Measurements from ENCODE around the gene HOXB7.

HOXB7 gene

GRCh38 chr17:48593840-48594537, 16.8 kb downstream of the HOXB7 start:
- DNase-seq, result peak; percentile 73

GRCh38 chr17:48593126-48593829, 17.5 kb downstream of the HOXB7 start, which contains the start of gene HOXB5:
Gene HOXB5, minus strand, starts transcription at chr17:48593779. Its CDS starts 97 bp downstream, at chr17:48593682.
- DNase-seq, result peak; percentile 25

- no peak for DNase-seq
Observed at GRCh38 chr17:48592577-48592976, 18.2 kb downstream of the HOXB7 start.

DNA sequence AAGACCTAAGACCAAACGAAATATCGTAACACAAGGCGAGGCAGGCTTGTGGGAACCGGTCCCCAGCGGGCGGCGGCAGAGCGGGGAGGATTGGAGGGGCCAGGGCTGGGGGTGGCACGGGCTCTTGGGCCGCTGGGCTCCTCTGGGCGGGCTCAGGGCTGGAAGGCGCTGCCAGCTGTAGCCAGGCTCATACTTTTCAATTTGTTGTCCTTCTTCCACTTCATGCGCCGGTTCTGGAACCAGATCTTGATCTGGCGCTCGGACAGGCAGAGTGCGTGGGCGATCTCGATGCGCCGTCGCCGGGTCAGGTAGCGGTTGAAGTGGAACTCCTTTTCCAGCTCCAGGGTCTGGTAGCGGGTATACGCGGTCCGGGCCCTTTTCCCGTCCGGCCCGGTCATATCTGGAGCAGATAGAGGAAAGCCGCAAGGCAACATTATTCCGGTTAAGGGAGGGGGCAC, 18.7 kb downstream of the HOXB7 start:
- DNase-seq, result no peak

DNA sequence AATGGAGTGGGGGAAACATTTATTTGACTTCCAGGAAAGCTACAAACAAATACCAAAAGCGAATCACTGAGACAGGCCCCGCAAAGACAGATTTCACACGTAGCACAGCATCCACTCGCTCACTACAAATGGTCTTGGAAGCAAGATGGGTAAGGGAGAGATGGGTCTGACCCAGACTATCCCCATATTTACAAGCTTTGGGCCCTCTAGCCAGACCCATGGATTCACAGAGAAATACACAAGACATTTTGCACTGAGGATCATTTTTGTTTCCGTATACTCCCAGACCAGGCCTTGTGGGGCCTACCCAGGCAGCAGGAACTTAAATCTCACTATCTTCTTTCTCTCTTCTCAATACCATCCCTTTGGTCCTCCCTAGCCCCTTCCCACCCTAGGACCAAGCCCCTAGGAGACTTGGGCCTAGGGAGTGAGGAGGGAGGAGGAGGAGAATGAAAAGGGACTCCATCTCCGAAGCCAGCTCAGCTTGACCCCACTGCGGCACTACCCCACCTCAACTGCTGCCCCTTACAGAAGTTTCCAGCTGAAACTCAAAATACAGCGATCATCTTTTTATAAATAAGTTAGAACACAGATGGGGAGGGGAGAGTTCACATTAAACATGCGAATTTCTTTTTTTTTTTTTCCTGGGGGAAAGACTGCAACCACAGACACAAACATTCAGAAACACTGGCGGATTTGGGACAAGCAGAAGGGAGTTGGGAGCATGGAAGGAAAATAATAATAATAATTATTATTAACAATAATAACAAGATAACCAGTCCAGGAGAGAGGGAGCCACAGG, 19.4 kb downstream of the HOXB7 start:
- no peak for DNase-seq

- DNase-seq, result no peak
Observed at GRCh38 chr17:48590607-48591161, 20.1 kb downstream of the HOXB7 start.

DNA sequence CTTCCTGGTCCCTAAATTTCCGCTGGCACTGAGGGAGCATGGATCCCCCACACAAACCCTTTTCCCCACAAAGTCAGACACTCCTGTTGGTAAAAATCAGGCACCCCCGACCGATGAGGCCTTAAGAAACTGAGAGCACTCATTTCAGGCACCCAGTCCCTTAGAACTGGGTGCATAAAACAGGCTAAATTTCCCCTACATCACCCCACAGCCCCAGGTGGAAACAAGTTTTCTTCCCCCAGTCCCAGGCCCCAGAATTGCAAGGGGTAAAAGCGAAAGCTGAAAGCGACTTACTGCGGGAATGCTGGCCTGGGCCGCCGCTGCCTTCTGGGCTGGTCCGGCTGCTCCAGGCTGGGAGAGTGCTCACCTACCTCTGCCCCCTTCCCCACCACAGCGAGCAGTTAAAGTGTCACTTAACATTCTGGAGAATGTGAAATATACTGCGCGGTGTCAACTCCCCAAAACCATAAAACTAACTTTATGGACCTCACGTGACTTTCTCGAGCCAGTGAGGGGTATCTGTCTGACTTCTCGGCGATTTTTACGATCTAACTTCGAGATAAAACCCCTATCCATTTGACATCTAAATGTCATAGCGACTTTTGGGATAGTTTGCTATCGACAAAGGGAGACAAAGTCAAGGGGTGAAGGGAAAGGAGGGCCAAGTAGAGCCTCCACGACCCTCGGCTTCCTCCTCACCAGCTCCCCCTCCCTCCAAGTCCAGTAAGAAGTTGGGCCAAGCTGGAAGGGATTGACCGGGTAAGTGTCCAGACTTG, 20.8 kb downstream of the HOXB7 start, which contains the start of gene HOXB3:
Gene HOXB3 (minus strand): TSS at position 411 of the 776 bp plus-strand sequence. CDS start 37,767 bp downstream, outside the sequence.
- DNase-seq, result no peak

DNA sequence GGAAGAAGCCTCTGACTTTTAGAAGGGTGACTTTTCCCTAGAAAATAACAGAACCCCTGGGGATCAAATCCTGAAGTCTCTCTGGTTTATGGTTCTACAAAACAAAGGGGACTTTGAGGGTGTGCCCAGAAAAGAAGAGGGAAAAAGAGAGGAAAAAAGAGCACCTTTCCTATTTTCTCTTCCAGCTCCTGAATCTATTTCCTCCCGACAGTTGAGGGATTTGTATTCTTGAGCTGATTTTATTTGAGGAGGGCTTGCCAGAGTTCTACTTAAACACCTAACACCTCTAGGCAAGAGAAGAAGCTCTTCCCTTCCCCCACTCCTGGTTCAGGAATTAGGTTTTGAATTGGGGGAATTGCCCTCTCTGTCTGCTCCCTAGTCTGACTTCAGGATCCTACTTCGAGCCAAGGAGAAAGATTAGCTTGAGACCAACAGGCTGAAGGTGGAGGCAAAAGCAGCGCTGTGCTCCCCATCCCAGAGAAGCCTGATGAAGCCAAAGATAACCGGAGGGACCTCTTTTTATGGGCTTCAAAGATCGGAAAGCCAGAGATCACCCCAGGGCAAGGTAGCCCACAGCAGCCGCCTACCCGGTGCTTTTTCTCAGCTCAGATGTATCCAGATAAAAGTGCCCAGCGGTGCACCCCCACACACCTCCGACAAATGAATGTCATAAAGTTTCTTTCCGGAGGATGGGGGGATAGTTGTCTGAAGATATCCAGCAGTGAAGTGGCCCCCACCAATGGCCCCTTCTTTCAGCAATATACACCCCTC, 21.6 kb downstream of the HOXB7 start:
- DNase-seq, result no peak

DNA sequence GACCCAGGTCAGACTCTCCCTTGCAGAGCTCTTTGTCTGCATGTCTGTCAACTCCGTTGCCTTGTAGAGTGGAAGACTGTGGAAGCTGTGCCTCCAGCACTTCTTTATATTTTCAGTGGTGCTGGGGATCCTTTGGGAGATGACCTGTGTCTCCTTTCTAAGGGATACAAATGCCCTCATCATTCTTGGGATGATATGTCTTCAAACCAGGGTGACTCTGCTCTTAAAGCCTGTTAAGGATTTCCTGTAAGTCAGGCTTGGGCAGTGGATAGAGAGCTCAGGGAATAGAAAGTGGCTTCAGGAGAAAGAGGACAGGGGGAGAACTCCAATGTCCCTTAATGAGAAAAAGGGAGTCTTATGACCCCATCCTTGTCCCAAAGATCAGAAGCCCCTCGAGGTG, 22.3 kb downstream of the HOXB7 start:
- no peak for DNase-seq

DNA sequence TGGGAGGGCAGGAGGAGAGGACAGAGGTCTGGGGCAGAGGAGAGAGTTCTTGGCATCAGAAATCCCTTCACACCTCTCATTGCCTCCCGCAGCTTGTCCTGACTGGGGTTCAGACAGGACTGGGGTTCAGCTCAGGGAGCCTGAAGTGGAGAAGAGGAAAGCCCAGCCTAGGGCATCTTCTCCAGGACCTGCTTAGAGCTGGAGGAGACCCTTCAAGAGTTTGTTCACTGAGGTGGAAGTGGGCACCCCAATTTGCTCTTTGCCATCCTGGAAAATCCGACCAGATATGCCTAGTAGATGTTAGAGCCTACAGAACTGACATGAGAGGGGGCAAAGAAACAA, 22.8 kb downstream of the HOXB7 start:
- DNase-seq, result no peak

DNA sequence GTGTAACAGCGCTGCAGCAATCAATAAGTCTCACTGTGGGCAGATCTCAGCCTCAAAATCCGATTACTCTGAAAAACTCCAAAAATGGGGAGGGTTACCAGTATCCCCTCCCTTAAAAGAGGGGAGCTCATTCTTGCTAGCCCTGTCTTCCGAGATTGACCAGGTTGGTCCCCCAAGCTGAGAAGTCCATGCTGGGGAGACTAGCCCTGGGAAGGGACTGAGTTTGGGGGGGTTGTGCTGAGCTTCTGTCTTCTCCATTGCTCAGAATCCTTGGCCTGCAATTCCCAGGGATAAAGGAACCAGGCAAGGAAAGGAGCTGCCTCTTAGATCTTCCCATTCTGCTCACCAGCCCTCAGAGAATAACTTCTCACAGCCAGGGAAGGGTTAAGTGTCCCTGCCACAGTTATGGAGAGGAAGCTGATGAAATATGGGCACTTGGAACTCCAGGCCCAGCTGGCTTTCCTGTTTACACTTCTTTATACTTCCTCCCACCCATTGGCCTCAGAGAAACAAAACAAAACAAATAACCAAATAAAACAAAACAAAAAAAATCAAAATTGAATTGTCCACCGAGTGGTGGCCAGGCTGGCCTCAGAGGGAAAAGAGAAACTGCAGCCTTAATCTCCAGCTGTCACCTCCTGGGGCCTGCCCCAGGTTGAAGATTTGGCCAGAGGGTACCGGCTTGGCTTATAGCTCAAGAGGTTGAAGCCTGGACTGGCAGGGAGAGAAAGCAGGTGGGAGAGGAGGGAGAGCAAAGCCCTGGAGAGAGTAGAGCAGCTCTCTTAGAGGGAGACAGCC, 23.3 kb downstream of the HOXB7 start:
- DNase-seq, result no peak

DNA sequence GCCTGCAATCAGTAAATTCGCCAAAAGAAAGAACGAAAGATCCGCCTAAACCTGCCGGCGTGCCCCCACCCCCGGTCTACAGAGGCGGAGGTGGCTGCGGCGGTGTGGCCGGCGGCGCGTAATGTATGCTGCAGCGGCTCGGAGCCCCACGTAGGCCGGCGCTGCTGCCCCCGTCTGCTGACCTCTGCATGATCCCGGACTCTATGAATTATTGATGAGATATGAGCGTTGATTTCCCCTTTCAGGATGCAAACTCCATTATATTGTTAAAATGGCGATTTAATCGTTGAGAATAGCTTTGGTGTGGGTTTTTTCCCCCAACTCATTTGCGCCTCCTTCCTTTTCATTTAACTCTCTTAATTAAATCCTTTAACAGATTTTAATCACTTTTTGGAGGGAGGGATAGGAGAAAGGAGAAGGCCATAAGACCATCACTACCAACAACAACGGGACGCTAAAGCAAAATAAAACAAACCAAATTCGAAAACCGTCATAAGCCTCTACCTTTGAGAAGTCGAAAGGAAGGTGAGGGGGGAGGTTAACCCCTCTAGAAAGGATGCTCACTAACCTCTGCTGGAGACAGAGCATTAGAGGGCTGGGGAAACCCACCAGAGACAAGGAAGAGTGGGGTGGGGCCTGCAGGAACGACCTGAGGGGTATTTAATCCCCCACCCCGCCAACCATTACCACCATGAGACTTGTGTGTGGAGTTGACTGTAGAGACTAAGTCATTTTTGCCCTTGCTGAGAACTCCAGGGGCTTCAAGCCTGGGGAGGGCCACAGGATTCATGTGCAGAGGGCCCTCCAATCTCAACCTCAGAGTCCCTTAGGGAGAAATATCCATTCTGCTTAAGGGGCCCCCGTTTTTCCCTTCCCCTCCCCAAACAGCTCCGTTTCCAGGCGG, 24.2 kb downstream of the HOXB7 start:
- no peak for DNase-seq

GRCh38 chr17:48584223-48584741, 26.5 kb downstream of the HOXB7 start:
- no peak for DNase-seq

GRCh38 chr17:48583708-48584222, 27.1 kb downstream of the HOXB7 start:
- DNase-seq, result no peak

DNA sequence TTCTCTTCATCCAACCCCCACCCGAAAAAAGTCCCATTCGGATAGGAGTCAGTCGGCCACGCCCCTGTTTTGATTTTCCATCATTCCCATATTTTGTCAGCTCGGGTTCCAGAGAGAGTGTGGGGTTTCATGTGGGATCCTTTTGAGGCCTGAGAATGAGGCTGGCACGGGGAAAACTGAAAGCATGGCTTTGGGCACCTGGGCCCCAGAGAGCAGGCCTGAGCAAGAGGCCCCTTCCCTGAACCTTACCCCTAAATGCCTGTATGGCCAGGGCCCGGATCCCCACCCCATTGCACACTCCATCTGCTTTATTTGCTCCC, 28.1 kb downstream of the HOXB7 start:
- no peak for DNase-seq

- DNase-seq, result no peak
Observed at GRCh38 chr17:48579760-48580554, 30.9 kb downstream of the HOXB7 start.

DNA sequence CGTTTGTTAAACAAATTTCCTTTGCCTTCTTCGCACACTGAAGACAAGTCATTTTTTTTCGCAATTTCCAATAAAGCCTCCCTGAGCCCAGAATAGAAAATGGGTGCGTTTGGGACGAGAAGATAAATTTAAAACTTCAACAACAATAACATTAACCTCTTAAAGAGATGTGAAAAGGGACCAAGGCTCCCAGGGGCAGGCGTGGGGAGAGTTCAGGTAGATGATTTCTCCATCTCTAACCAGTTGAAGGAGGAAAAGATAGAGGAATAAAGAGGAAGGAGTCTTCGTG, 31.4 kb downstream of the HOXB7 start:
- no peak for DNase-seq

- DNase-seq, result no peak
Observed at GRCh38 chr17:48578616-48579470, 32.0 kb downstream of the HOXB7 start.

Data from NCI-H1105 (cell line).